SK-N-SH (cell line): ENCODE data around the gene TRMT44.

Source experiments
- ELF1 ChIP-seq: IDR thresholded peaks from 2 replicates; pipeline ENCODE4 v1.4.0; 2012
- EP300 ChIP-seq, 2 experiments: IDR thresholded peaks; 2 replicates each; pipeline versions ENCODE4 v1.4.0 to v1.6.1; 2012; ENCODE audit warnings: borderline replicate concordance in 1 of 2, low read depth in 1 of 2, low read length in 1 of 2
- FOSL2 ChIP-seq: IDR thresholded peaks from 2 replicates; pipeline ENCODE4 v1.4.0; 2012; ENCODE audit warnings: low read depth, mild to moderate bottlenecking, moderate library complexity, borderline replicate concordance
- FOXJ3 ChIP-seq: sonication (generic); formaldehyde crosslinking; IDR thresholded peaks from 2 replicates; pipeline ENCODE4 v1.5.1; 2020; ENCODE audit warnings: mild to moderate bottlenecking, missing genetic modification reagents
- GABPA ChIP-seq: IDR thresholded peaks from 2 replicates; pipeline ENCODE4 v1.4.0; 2012; ENCODE audit warnings: low read depth, mild to moderate bottlenecking
- NRF1 ChIP-seq: IDR thresholded peaks from 2 replicates; pipeline ENCODE4 v1.6.1; 2012; ENCODE audit warnings: low read depth, mild to moderate bottlenecking, low read length
- POLR2AphosphoS5 ChIP-seq: IDR thresholded peaks from 2 replicates; pipeline ENCODE4 v1.6.1; 2012; ENCODE audit warnings: low read depth, low read length
- YY1 ChIP-seq: IDR thresholded peaks from 2 replicates; pipeline ENCODE4 v1.4.0; 2012; ENCODE audit warnings: low read depth, mild to moderate bottlenecking
- TF ChIP-seq, protein P1 (sequence below): fragments of 200-600 bp; sonication (generic); IDR thresholded peaks from 2 replicates; pipeline ENCODE4 v1.6.1; 2017; ENCODE audit warnings: antibody characterized with exemption, mild to moderate bottlenecking, moderate library complexity
- TF ChIP-seq, protein P2 (sequence below): IDR thresholded peaks from 2 replicates; pipeline ENCODE4 v1.4.0; 2012; ENCODE audit warnings: low read depth, borderline replicate concordance
- TF ChIP-seq, protein P3 (sequence below): fragments of 150-350 bp; IDR thresholded peaks from 2 replicates; pipeline ENCODE4 v1.6.1; 2017; ENCODE audit warnings: antibody characterized with exemption, low read length, low read depth, borderline replicate concordance
- TF ChIP-seq, protein P4 (sequence below): IDR thresholded peaks from 2 replicates; pipeline ENCODE4 v1.4.0; 2012; ENCODE audit warnings: low read depth, borderline replicate concordance

DNA sequence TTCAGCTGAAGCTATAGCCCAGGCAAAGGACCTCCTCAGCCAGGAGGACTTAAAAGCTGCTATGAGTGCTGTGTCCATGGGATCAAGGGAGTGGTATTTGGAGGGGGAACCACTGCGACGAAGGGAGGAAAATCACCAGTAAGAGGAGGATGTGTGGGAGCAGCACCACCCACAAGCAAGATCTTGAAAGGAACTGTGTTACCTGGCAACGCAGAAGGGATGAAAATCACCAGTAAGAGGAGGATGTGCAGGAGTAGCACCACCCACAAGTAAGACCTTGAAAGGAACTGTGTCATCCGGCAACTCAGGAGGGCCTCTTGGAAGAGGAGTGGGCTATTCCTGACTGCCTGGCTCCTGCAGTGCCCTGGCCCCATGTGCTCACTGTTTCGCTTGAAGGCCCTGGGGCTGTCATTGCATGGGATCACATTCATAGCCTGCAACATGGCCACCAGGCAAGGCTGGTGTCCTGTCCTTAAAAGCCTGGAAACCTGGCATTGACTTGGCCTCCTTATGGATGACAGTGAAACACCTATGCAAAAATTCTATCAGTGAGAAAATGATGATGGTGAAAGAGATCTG lies 48.3 kb downstream of the TRMT44 start:
- no peak for TF ChIP-seq NRF1
- TF ChIP-seq, protein P1, sequence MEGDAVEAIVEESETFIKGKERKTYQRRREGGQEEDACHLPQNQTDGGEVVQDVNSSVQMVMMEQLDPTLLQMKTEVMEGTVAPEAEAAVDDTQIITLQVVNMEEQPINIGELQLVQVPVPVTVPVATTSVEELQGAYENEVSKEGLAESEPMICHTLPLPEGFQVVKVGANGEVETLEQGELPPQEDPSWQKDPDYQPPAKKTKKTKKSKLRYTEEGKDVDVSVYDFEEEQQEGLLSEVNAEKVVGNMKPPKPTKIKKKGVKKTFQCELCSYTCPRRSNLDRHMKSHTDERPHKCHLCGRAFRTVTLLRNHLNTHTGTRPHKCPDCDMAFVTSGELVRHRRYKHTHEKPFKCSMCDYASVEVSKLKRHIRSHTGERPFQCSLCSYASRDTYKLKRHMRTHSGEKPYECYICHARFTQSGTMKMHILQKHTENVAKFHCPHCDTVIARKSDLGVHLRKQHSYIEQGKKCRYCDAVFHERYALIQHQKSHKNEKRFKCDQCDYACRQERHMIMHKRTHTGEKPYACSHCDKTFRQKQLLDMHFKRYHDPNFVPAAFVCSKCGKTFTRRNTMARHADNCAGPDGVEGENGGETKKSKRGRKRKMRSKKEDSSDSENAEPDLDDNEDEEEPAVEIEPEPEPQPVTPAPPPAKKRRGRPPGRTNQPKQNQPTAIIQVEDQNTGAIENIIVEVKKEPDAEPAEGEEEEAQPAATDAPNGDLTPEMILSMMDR = no peak
- TF ChIP-seq GABPA = no peak
- TF ChIP-seq, protein P2, sequence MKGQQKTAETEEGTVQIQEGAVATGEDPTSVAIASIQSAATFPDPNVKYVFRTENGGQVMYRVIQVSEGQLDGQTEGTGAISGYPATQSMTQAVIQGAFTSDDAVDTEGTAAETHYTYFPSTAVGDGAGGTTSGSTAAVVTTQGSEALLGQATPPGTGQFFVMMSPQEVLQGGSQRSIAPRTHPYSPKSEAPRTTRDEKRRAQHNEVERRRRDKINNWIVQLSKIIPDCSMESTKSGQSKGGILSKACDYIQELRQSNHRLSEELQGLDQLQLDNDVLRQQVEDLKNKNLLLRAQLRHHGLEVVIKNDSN = no peak
- TF ChIP-seq YY1 = no peak
- TF ChIP-seq EP300 (IDR thresholded peaks at IDR 0.05; ENCODE audit: borderline replicate concordance in 1 of 2, low read depth in 1 of 2, low read length in 1 of 2) = no peak
- TF ChIP-seq, protein P3, sequence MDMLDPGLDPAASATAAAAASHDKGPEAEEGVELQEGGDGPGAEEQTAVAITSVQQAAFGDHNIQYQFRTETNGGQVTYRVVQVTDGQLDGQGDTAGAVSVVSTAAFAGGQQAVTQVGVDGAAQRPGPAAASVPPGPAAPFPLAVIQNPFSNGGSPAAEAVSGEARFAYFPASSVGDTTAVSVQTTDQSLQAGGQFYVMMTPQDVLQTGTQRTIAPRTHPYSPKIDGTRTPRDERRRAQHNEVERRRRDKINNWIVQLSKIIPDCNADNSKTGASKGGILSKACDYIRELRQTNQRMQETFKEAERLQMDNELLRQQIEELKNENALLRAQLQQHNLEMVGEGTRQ = no peak
- TF ChIP-seq FOSL2 = no peak
- TF ChIP-seq, protein P4, sequence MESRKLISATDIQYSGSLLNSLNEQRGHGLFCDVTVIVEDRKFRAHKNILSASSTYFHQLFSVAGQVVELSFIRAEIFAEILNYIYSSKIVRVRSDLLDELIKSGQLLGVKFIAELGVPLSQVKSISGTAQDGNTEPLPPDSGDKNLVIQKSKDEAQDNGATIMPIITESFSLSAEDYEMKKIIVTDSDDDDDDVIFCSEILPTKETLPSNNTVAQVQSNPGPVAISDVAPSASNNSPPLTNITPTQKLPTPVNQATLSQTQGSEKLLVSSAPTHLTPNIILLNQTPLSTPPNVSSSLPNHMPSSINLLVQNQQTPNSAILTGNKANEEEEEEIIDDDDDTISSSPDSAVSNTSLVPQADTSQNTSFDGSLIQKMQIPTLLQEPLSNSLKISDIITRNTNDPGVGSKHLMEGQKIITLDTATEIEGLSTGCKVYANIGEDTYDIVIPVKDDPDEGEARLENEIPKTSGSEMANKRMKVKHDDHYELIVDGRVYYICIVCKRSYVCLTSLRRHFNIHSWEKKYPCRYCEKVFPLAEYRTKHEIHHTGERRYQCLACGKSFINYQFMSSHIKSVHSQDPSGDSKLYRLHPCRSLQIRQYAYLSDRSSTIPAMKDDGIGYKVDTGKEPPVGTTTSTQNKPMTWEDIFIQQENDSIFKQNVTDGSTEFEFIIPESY = no peak
- TF ChIP-seq POLR2AphosphoS5 = no peak
- no peak for TF ChIP-seq FOXJ3 (CRISPR knock-in tag)
- TF ChIP-seq ELF1 = no peak
